HG03064 (cell line): Measurements from ENCODE around the gene ARHGEF3.
"Not testable (repeated sequence)": the region's sequence is repeated elsewhere in the genome, so short reads cannot be mapped to it uniquely, and the experiment has no call there.

Experiments
- ATAC-seq: cut with Tn5 transposase; IDR thresholded peaks from one replicate; pipeline ENCODE4 v1.9.1; 2021; ENCODE audit warnings: low read depth; ENCODE audit not compliant: unreplicated experiment

Gene ARHGEF3

GRCh38 chr3:56744016-56744415 is 57.7 kb downstream of the ARHGEF3 start:
- no peak for ATAC-seq

- no peak for ATAC-seq
These were observed 58.9 kb downstream of the ARHGEF3 start for GRCh38 chr3:56742887-56743286.

- ATAC-seq: no peak
These were observed 62.7 kb downstream of the ARHGEF3 start for GRCh38 chr3:56739036-56739435.

GRCh38 chr3:56737006-56737405 is 64.7 kb downstream of the ARHGEF3 start:
- ATAC-seq: no peak

GRCh38 chr3:56732109-56732508 is 69.6 kb downstream of the ARHGEF3 start:
- no peak for ATAC-seq

DNA sequence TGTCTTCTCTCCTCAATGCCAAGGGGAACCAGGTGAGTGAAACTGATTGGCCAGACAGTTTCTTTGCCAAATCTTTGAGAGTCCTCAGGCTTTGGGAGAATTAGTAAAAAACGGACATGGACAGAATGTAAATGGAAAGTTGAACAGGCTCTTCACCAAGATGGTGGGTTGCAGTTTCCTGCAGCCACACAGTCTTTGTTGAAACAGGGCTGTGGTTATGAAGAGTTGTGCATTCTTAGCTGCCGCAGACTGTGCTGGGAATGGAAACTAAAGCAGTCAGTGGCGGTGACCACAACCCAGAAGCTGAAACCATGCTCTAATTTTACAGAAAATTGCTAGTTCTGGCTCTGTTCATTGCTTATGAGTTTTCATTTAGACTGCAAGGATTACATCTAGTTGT is 76.6 kb downstream of the ARHGEF3 start:
- ATAC-seq: peak; percentile 98

DNA sequence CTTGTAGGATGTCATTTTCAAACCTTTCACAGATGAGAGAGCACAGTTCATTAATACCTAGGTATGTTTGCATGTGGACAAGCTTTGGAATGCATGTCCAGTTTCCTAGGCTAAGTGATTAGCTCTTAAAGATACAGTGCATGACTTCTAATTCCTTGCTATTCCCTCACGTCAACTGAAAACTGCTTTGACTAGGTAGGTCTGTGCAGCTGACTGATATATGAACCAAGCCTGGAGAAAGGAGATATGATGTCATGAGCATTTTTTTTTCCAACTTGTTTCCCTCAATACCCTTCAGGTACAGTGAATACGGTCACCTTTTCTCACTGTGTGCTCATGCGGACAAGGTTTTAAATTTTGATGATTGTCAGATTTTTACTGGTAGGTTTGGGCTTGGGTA is 77.1 kb downstream of the ARHGEF3 start:
- no peak for ATAC-seq

- no peak for ATAC-seq
These were observed 80.9 kb downstream of the ARHGEF3 start for GRCh38 chr3:56720849-56721248.

- ATAC-seq: not testable (repeated sequence)
These were observed 82.9 kb downstream of the ARHGEF3 start for GRCh38 chr3:56718809-56719208.

DNA sequence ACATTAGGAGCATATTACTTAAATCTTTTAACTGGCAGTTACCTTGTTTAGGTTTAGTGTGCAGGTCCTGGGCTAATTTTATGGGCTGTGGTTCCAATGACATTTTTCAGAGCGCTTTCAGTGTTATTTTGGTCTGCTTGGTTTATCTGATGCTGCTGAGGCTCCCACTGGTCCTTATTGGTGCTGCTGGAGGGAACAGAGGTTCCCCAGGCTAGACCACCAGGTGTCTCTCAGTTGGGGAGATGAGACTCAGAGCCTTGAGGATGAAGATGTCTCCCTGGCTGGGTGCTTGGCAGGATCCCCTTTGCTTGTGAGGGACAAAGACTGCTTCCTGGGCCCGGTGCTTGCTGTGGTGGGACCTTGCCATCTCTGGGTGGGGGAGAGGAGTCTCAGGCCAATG is 90.4 kb downstream of the ARHGEF3 start:
- ATAC-seq: no peak

GRCh38 chr3:56707412-56707811 is 94.3 kb downstream of the ARHGEF3 start:
- not testable (repeated sequence) for ATAC-seq

DNA sequence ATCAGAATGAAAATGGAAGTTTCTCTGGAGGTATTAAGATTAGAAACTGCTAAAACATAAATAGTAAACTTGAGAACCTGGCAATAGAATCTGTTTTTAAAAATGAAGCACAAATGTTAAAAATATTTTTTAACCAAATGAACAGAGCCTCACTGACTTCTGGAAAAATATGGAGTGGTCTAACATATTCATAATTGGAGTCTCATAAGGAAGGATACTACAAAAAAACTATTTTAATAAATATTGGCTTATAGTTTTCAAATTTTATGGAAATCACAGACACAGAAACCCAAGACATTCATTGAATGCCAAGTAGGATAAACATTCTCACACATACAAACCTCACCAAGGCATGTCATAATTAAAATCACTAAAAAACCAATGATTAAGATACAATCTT is 95.1 kb downstream of the ARHGEF3 start:
- ATAC-seq: no peak

GRCh38 chr3:56704706-56705105 is 97.0 kb downstream of the ARHGEF3 start:
- no peak for ATAC-seq

GRCh38 chr3:56702490-56703315 is 99.0 kb downstream of the ARHGEF3 start:
- no peak for ATAC-seq

DNA sequence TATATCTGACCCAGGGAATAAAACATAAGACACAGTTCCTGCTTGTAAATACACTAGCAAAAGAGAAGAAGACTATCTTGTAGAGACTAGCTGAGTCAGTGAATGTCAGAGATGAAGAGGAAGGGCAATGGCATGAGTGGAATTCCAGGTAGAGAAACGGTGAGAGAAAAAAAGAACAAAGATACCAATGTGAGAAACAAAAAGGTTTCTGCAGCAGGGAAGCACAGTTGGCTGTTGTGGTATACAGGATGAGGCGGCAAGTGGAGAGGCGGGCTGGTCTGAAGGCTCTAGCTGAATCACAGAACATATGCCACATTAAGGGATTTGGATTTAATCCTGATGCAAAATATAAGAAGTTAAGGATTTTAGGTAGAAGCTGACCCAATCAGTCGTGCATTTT is 101.6 kb downstream of the ARHGEF3 start:
- no peak for ATAC-seq

DNA sequence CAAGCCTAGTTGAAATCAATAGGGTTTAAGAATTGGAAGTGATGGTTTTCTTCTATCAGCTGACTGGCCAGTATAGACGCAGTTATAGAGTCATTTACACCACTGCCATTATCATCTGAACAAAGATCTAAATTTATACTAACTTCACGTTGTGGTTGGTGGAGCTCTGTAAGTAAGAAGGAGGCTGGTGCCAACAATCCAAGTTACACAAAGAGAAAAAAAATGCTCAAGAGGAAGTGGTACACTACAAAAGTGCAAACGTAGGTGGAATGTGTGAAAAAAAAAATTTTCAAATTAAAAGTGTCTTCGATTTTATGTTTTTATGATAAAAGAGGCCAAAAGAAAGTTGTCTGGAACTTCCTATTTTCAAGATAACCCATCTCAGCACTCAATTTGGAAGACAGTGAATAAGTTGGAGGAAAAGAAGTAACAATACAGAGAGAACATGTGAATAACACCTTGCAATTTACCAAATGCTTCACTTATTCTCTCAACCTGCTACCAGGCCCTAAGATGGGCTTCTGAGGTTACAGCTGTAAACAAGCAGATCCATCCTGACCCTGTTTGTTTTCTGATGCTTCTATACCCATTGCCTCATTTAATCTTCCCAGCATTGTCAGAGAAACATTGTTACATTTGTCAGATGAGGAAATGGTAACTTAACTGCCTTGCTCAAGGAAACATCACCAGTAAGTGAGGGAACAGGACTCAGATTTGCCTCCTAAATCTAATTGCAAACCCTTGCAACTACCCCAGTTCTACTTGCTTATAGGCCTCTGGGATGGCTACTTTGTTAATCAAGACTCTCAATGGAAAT is 106.7 kb downstream of the ARHGEF3 start:
- ATAC-seq: no peak

- no peak for ATAC-seq
These were observed 108.0 kb downstream of the ARHGEF3 start for GRCh38 chr3:56693750-56694149.

DNA sequence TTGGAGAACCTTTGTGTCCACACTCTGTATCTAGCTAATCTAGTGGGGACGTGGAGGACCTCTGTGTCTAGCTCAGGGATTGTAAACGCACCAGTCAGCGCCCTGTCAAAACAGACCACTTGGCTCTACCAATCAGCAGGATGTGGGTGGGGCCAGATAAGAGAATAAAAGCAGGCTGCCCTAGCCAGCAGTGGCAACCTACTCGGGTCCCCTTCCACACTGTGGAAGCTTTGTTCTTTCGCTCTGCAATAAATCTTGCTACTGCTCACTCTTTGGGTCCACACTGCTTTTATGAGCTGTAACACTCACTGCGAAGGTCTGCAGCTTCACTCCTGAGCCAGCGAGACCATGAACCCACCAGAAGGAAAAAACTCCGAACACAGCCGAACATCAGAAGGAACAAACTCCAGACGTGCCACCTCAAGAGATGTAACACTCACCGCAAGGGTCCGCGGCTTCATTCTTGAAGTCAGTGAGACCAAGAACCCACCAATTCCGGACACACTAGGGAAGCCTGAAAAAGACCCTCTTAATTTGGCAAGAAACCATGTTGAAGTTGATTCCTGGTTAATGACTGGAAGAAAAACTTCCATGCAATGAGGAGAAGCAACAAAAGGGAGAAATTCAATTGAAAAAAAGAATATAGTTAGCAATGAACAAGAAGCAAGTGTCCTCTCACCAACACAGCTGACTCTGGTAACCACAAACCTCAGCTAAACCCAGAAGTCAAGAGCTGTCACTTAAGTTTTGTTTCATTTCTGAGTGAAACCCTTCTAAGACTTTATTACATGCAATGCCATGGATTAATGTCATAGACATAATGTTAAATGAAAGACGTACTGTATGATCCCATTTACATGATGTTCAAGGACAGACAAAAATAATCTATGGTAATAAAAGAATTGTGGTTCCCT is 109.0 kb downstream of the ARHGEF3 start:
- peak; percentile 71 for ATAC-seq

DNA sequence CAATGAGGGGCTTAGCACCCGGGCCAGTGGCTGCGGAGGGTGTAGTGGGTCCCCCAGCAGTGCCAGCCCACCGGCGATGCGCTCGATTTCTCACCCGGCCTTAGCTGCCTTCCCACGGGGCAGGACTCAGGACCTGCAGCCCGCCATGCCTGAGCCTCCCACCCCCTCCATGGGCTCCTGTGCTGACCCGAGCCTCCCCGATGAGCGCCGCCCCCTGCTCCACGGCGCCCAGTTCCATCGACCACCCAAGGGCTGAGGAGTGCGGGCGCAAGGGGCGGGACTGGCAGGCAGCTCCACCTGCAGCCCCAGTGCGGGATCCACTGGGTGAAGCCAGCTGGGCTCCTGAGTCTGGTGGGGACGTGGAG is 109.8 kb downstream of the ARHGEF3 start:
- not testable (repeated sequence) for ATAC-seq

GRCh38 chr3:56691165-56692000 is 110.4 kb downstream of the ARHGEF3 start:
- no peak for ATAC-seq
